ENCODE results near the gene DMBX1.

- TF ChIP-seq ZBTB42 (CRISPR knock-in tag; IDR thresholded peaks at IDR 0.05), result no peak
- TF ChIP-seq, protein P1, sequence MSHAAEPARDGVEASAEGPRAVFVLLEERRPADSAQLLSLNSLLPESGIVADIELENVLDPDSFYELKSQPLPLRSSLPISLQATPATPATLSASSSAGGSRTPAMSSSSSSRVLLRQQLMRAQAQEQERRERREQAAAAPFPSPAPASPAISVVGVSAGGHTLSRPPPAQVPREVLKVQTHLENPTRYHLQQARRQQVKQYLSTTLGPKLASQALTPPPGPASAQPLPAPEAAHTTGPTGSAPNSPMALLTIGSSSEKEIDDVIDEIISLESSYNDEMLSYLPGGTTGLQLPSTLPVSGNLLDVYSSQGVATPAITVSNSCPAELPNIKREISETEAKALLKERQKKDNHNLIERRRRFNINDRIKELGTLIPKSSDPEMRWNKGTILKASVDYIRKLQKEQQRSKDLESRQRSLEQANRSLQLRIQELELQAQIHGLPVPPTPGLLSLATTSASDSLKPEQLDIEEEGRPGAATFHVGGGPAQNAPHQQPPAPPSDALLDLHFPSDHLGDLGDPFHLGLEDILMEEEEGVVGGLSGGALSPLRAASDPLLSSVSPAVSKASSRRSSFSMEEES (CRISPR knock-in tag; IDR thresholded peaks at IDR 0.05), result no peak
- no peak for TF ChIP-seq BRD4 (CRISPR knock-in tag; IDR thresholded peaks at IDR 0.05)
- no peak for TF ChIP-seq ARNTL (CRISPR knock-in tag; IDR thresholded peaks at IDR 0.05)
These were observed 34.1 kb downstream of the DMBX1 start for GRCh38 chr1:46523496-46524353.
